Neutrophil (primary cell): Measurements from ENCODE around the gene GOLPH3.

Source experiments
- H3K27ac ChIP-seq: fragments of 200-600 bp; sonication (generic); 2 replicates; pipeline ENCODE4 v1.5.1; 2016; ENCODE audit warnings: mild to moderate bottlenecking, moderate library complexity
- H3K27me3 ChIP-seq: fragments of 200-600 bp; sonication (generic); 2 replicates; pipeline ENCODE4 v1.6.0; 2016; ENCODE audit warnings: mild to moderate bottlenecking
- H3K36me3 ChIP-seq: fragments of 200-600 bp; sonication (generic); 2 replicates; pipeline ENCODE4 v1.5.1; 2017
- H3K4me1 ChIP-seq, 2 experiments: fragments of 200-600 bp in 1 of 2; sonication (generic) in 1 of 2; 1 replicate in 1 of 2; 2 replicates in 1 of 2; pipeline versions ENCODE4 v1.5.1 to v1.6.1; 2013 to 2016; ENCODE audit warnings: low read depth in 1 of 2, low read length in 1 of 2, mild to moderate bottlenecking in 1 of 2, moderate library complexity in 1 of 2; ENCODE audit not compliant: control insufficient read depth in 1 of 2, insufficient read depth in 1 of 2
- H3K4me3 ChIP-seq, 2 experiments: fragments of 200-600 bp in 1 of 2; sonication (generic) in 1 of 2; 1 replicate in 1 of 2; 2 replicates in 1 of 2; pipeline ENCODE4 v1.5.1; 2013 to 2016; ENCODE audit warnings: low read depth in 1 of 2, low read length in 1 of 2, mild to moderate bottlenecking in 1 of 2, moderate library complexity in 1 of 2
- H3K9me3 ChIP-seq: fragments of 200-600 bp; sonication (generic); 2 replicates; pipeline ENCODE4 v1.5.1; 2016
- TF ChIP-seq, protein P1 (sequence below): fragments of 200-600 bp; sonication (generic); IDR thresholded peaks from 2 replicates; pipeline ENCODE4 v1.5.1; 2016; ENCODE audit warnings: antibody characterized with exemption

The GOLPH3 gene

DNA sequence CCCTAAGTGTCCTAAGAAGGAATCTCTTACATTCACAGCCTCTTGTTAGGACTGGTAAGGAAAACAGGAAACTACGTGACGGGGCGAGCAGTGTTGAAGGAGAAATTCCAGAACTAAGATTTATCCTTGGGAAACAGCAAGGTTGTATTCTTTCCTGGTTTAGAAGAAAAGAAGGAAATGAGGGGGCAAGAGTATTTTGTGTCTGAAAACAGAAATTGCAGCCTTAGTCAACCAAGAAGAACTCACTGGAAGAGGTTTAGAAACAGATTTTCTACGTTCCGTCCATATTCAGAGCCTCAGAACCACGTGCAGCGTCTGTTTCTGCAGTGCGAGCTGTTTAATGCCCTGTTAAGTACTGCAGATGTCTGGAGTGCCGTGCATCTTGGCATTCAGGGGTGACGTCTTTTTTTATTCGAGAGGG, 75.2 kb downstream of the GOLPH3 start:
- Histone ChIP-seq H3K27me3 (no peaks in the 10 kb centered on the region), H3K4me3 (no peak overlapping the region), H3K9me3 (no peaks in the 10 kb centered on the region), H3K4me1 (no peaks in the 10 kb centered on the region), H3K27ac (no peak overlapping the region), H3K36me3 (peaks cover 47% of the 10 kb centered on the region)
- TF ChIP-seq, protein P1, sequence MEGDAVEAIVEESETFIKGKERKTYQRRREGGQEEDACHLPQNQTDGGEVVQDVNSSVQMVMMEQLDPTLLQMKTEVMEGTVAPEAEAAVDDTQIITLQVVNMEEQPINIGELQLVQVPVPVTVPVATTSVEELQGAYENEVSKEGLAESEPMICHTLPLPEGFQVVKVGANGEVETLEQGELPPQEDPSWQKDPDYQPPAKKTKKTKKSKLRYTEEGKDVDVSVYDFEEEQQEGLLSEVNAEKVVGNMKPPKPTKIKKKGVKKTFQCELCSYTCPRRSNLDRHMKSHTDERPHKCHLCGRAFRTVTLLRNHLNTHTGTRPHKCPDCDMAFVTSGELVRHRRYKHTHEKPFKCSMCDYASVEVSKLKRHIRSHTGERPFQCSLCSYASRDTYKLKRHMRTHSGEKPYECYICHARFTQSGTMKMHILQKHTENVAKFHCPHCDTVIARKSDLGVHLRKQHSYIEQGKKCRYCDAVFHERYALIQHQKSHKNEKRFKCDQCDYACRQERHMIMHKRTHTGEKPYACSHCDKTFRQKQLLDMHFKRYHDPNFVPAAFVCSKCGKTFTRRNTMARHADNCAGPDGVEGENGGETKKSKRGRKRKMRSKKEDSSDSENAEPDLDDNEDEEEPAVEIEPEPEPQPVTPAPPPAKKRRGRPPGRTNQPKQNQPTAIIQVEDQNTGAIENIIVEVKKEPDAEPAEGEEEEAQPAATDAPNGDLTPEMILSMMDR: no peak

DNA sequence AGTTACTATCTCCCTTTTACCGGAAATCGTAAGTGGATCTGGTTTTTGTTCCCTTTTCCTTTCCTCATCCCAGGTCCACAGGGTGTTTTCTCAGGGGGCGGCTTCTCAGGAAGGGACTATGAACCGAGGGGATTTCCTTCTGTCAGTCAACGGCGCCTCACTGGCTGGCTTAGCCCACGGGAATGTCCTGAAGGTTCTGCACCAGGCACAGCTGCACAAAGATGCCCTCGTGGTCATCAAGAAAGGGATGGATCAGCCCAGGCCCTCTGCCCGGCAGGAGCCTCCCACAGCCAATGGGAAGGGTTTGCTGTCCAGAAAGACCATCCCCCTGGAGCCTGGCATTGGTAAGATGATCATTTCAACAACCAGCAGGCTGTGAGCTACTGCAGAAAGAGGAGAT, 75.8 kb downstream of the GOLPH3 start:
- Histone ChIP-seq H3K27me3 (no peaks in the 10 kb centered on the region), H3K36me3 (peaks cover 41% of the 10 kb centered on the region), H3K4me3 (no peak overlapping the region), H3K4me1 (no peaks in the 10 kb centered on the region), H3K9me3 (no peaks in the 10 kb centered on the region), H3K27ac (no peak overlapping the region)
- TF ChIP-seq, protein P1: no peak

DNA sequence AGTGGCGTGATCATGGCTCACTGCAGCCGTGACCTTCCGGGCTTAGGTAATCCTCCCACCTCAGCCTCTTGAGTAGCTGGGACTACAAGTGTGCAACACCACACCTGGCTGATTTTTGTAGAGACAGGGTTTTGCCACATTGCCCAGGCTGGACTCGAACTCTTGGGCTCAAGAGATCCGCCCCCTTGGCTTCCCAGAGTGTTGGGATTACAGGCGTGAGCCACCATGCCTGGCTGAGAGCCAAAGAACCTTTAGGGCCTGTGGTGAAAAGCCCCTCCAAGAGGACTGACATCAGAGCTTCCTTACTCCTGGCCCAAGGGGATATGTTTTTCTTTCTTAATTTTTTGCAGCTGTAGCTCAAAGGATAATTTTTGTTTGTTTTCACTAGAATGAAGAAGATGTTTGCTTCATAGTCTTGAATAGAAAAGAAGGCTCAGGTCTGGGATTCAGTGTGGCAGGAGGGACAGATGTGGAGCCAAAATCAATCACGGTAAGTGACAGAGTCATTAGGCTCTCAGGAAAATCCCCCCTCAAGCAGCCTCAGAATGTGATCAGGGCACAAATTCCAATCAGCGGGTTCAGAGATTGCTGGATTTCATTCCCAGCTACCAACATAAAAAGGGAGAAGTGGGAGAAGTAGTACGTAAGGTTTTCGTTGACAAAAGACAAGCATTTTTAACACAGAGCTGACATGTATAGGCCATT, 77.1 kb downstream of the GOLPH3 start:
- TF ChIP-seq, protein P1: no peak
- Histone ChIP-seq H3K9me3 (no peaks in the 10 kb centered on the region), H3K36me3 (peaks cover 32% of the 10 kb centered on the region), H3K4me3 (no peak overlapping the region), H3K27me3 (no peaks in the 10 kb centered on the region), H3K27ac (no peak overlapping the region), H3K4me1 (no peaks in the 10 kb centered on the region)

DNA sequence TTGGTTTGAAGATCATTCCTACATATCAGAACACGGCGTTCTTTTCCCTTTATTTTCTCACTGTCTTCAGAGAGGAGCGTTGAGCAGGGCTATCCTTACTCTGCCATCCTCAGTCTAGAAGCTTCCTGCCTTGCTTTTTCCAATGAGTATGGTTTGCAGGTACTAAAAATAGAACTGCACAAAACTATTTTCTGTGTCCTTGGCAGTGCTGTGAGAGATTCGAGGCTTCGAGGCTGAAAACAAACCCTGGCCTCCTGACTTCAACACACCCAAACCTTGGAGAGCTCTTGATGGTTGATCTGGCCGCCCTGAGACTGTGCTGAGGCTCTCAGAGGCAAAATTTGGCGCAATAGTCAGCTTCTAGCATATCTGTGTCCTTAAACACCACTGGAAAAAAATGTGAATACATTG, 78.9 kb downstream of the GOLPH3 start:
- peaks cover 14% of the 10 kb centered on the region for H3K36me3 ChIP-seq
- H3K27me3 ChIP-seq: no peaks in the 10 kb centered on the region
- TF ChIP-seq, protein P1: no peak

DNA sequence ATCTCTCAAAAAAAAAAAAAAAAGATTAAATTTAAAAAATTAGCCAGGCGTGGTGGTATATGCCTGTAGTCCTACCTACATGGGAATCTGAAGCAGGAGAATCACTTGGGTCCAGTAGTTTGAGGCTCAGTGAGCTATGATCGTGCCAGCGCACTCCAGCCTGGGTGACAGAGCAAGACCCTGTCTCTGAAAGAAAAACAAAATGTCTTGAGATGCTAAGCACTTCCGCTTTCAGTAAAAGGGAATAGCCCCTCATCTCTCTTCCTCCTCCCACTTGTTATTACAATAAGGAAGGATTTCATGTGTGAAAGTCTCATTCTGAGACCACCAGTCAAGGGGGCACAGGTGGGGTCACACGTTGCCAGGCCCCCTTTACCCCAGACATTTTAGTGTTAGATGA, 79.4 kb downstream of the GOLPH3 start:
- peaks cover 8% of the 10 kb centered on the region for H3K36me3 ChIP-seq

More for the DNA sequence above, 78.9 kb downstream of the GOLPH3 start:
- Histone ChIP-seq H3K27ac (no peak overlapping the region), H3K9me3 (no peaks in the 10 kb centered on the region), H3K4me1 (no peaks in the 10 kb centered on the region), H3K4me3 (no peak overlapping the region)

More for the DNA sequence above, 79.4 kb downstream of the GOLPH3 start:
- no peaks in the 10 kb centered on the region for H3K4me1 ChIP-seq
- H3K27me3 ChIP-seq: no peaks in the 10 kb centered on the region
- H3K9me3 ChIP-seq: no peaks in the 10 kb centered on the region
- H3K4me3 ChIP-seq: no peak overlapping the region
- TF ChIP-seq, protein P1: no peak
- H3K27ac ChIP-seq: no peak overlapping the region
